Measurements from ENCODE around the gene GPR15. TPM values are rescaled to one million over a fixed set of nuclear protein-coding genes. Genes with fewer than 3 reads are reported as not detected.

The GPR15 gene
- total and polyA plus RNA-seq, 2 donors from 2014 or later = not detected

GRCh38 chr3:98574132-98574531, 42.4 kb downstream of the GPR15 start:
- no peak overlapping the region for H3K9ac ChIP-seq (ENCODE audit: low read length in 3 of 3)
- H3K4me3 ChIP-seq (ENCODE audit: low read length in 3 of 3) = no peak overlapping the region
- H3K9me3 ChIP-seq (ENCODE audit: control insufficient read depth in 2 of 3, insufficient read depth in 1 of 3, low read length in 3 of 3) = no peaks in the 10 kb centered on the region
- intact Hi-C loops (cut with DNase I) = no loop called here
- peaks cover 0 to 7% (median 7%) of the 10 kb centered on the region in 3 donors for H3K36me3 ChIP-seq (ENCODE audit: control insufficient read depth in 2 of 3, insufficient read depth in 3 of 3, low read length in 3 of 3)
- DNase-seq (no peak), FAIRE-seq (no peak)
- no peak overlapping the region for H3K27ac ChIP-seq (ENCODE audit: low read depth in 2 of 2, low read length in 2 of 2)
- TF ChIP-seq CTCF (IDR thresholded peaks at IDR 0.05; ENCODE audit: borderline replicate concordance, extremely low read depth, insufficient read depth) = no peak
- H3K27me3 ChIP-seq (ENCODE audit: control insufficient read depth, insufficient read depth, low read length) = no peaks in the 10 kb centered on the region
- no peaks in the 10 kb centered on the region for H3K4me1 ChIP-seq (ENCODE audit: control insufficient read depth in 2 of 3, insufficient read depth in 2 of 3, low read depth in 1 of 3, low read length in 3 of 3)

- no peaks in the 10 kb centered on the region for H3K9me3 ChIP-seq (ENCODE audit: control insufficient read depth in 2 of 3, insufficient read depth in 1 of 3, low read length in 3 of 3)
Measured at GRCh38 chr3:98577178-98577895, 45.6 kb downstream of the GPR15 start.

DNA sequence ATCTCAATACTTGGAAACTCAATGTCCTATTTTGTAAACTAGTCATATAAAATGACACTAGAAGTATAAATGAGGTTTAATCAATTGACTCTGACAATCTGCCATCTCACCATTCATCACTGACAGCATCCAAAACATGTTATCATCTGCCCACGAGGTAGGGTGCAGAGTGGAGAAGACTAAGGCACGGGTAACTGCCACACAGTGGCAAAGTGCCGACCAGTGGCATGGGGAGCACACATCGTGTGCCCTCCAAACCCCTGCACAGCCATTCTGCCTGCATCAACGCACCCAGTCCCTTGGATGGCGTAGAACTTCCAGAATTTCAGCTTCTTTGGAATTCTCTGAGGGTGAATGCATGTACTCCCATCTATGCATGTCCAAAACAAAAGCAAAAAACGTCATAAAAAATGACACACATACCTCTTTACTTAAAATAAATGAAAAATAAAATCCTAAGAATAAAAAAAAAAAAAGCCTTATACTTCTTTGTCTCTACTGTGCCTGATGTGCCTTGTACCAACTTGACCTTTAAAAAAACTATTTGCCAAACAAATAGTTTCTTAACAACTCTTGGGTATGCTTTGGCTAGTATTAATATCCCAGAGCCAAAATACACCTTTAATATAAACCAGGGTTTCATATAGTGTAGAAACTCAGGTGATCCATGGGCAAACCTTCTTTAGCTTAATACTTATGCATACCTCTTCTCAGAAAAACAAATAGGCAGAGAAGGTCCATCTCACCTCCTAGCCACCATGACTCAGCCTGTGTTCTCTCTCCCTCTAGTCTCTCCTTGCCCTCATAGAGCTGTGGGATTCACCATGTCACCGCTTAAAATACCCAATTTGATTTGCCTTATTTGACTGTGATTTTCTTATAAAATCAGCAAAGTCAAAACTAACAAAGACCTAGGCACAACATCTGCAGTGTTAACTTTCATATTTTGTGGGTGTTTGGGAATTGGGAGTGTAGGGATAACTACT, 48.9 kb downstream of the GPR15 start:
- intact Hi-C loops (cut with DNase I) = no loop called here
- H3K9ac ChIP-seq (ENCODE audit: low read length in 3 of 3) = no peak overlapping the region
- no peaks in the 10 kb centered on the region for H3K4me1 ChIP-seq (ENCODE audit: control insufficient read depth in 2 of 3, insufficient read depth in 2 of 3, low read depth in 1 of 3, low read length in 3 of 3)
- FAIRE-seq (no peak), DNase-seq (no peak)
- no peaks in the 10 kb centered on the region for H3K9me3 ChIP-seq (ENCODE audit: control insufficient read depth in 2 of 3, insufficient read depth in 1 of 3, low read length in 3 of 3)
- peaks cover 0 to 21% (median 12%) of the 10 kb centered on the region in 3 donors for H3K36me3 ChIP-seq (ENCODE audit: control insufficient read depth in 2 of 3, insufficient read depth in 3 of 3, low read length in 3 of 3)
- TF ChIP-seq CTCF (IDR thresholded peaks at IDR 0.05; ENCODE audit: borderline replicate concordance, extremely low read depth, insufficient read depth) = no peak
- H3K4me3 ChIP-seq (ENCODE audit: low read length in 3 of 3) = no peak overlapping the region
- H3K27ac ChIP-seq (ENCODE audit: low read depth in 2 of 2, low read length in 2 of 2) = no peak overlapping the region
- no peaks in the 10 kb centered on the region for H3K27me3 ChIP-seq (ENCODE audit: control insufficient read depth, insufficient read depth, low read length)

More at GRCh38 chr3:98577178-98577895, 45.6 kb downstream of the GPR15 start:
- H3K4me1 ChIP-seq (ENCODE audit: control insufficient read depth in 2 of 3, insufficient read depth in 2 of 3, low read depth in 1 of 3, low read length in 3 of 3) = no peaks in the 10 kb centered on the region
- no peak overlapping the region for H3K4me3 ChIP-seq (ENCODE audit: low read length in 3 of 3)
- TF ChIP-seq CTCF (IDR thresholded peaks at IDR 0.05; ENCODE audit: borderline replicate concordance, extremely low read depth, insufficient read depth) = no peak
- H3K36me3 ChIP-seq (ENCODE audit: control insufficient read depth in 2 of 3, insufficient read depth in 3 of 3, low read length in 3 of 3) = peaks cover 0 to 12% (median 11%) of the 10 kb centered on the region in 3 donors
- intact Hi-C loops (cut with DNase I) = no loop called here
- FAIRE-seq = no peak
- H3K27ac ChIP-seq (ENCODE audit: low read depth in 2 of 2, low read length in 2 of 2) = no peak overlapping the region
- no peak overlapping the region for H3K9ac ChIP-seq (ENCODE audit: low read length in 3 of 3)
- DNase-seq = no peak
- no peaks in the 10 kb centered on the region for H3K27me3 ChIP-seq (ENCODE audit: control insufficient read depth, insufficient read depth, low read length)

Data from kidney (tissue), 14 donors.